Heart left ventricle (tissue), 13 donors: ENCODE measurements around the gene SFSWAP.

Source experiments
- CTCF ChIP-seq, 12 donors: fragments of 200-600 bp; sonication (generic) in 4 of 12; IDR thresholded peaks; one replicate each; pipeline versions ENCODE4 v1.5.0 to v1.8.0; 2018 to 2022; ENCODE audit warnings: antibody characterized with exemption in 12 of 12, mild to moderate bottlenecking in 5 of 12
- POLR2A ChIP-seq, 2 donors: fragments of 450-650 bp; IDR thresholded peaks; one replicate each; pipeline ENCODE4 v1.6.1; 2017; ENCODE audit warnings: antibody characterized with exemption in 2 of 2, mild to moderate bottlenecking in 2 of 2, moderate library complexity in 2 of 2
- donor health status: ischemic (EF 13 %, LVEDD 7.1; RV severe dilation, severe dysfunction).
- donor health status: DM: no; HTN: yes; CAD: no.
- donor health status: DM: no; HTN: no; CAD: no.
- donor health status: ischemic (EF 25% LVEDD 6.9; RV normal size, moderate dysfunction).
- donor health status: ischemic (EF 25% LVEDD 5.7; RV mildly dilated, moderate dysfunction).
- donor health status: ischemic (EF 35%, LVEDD 5.7; RV mildly dilated, moderate dysfunction).
- donor health status: nonischemic (EF 11% LVEDD 7.7; RV severe dilation, severe dysfunction).
- donor health status: DM: yes; HTN: yes; CAD: no.
- donor health status: PGD.
- donor health status: ischemic (EF 29% LVEDD 5.4; RV normal size, mild dysfunction).
- donor health status: nonischemic (EF 23%, LVEDD 6.1; RV moderate dilation, normal function).

DNA sequence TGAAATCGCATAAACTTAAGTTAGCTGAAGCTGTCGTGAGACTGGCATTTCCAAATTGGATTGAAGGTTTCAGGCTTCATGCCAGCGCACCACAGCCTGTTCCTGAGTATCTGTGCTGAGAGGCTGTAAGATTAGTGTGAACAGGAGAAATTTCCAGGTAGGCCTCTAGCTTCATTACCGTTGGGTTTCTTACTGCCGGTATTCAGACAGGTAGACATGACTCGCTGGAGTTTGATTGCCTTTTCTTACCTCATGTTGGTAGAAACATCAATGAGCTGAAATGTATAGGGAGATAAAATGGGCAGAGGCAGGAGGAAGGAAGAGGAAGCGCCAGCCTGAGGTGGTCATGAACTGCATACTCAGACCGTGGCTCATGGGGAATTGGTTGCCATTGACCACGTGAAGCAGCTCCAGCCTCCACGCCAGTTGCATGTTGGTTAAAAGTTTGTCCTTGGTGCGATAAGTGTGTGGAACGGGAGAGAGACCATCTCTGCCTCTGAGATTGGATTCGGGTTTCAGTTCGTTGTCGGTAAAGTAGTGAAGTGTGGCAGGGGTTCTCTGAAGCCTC lies 75.0 kb downstream of the SFSWAP start:
- TF ChIP-seq CTCF (IDR thresholded peaks at IDR 0.05) (no peak), POLR2A (IDR thresholded peaks at IDR 0.05) (no peak)
